Mesendoderm (in vitro differentiated cells): ENCODE data around the gene ERC2.

ENCODE experiments used
- DNase-seq: peaks from one replicate; pipeline ENCODE4 v3.0.0; 2013
- H2AK5ac ChIP-seq: 2 replicates; pipeline ENCODE4 v1.6.1; 2013; ENCODE audit warnings: low read length, inconsistent platforms
- H2BK120ac ChIP-seq: 2 replicates; pipeline ENCODE4 v1.6.1; 2013; ENCODE audit warnings: low read depth, mild to moderate bottlenecking, low read length, moderate library complexity, mixed read lengths
- H2BK15ac ChIP-seq: replicated peaks from 2 replicates; pipeline ENCODE4 v1.6.1; 2013; ENCODE audit warnings: low read depth, mild to moderate bottlenecking, moderate library complexity
- H2BK5ac ChIP-seq: 2 replicates; pipeline ENCODE4 v1.6.1; 2013; ENCODE audit warnings: low read length, inconsistent platforms
- H3K18ac ChIP-seq: 2 replicates; pipeline ENCODE4 v1.6.1; 2013; ENCODE audit warnings: mild to moderate bottlenecking, low read length, mixed read lengths
- H3K23ac ChIP-seq: one replicate; pipeline ENCODE4 v1.6.1; 2013; ENCODE audit warnings: low read length
- H3K27ac ChIP-seq: 2 replicates; pipeline ENCODE4 v1.5.1; 2013; ENCODE audit warnings: low read depth, mild to moderate bottlenecking, inconsistent platforms, low read length, moderate library complexity
- H3K27me3 ChIP-seq: 2 replicates; pipeline ENCODE4 v1.6.1; 2013; ENCODE audit warnings: low read length, control low read depth, mild to moderate bottlenecking, inconsistent platforms; ENCODE audit not compliant: insufficient read depth, poor library complexity
- H3K36me3 ChIP-seq: 2 replicates; pipeline ENCODE4 v1.6.1; 2013; ENCODE audit warnings: low read length, inconsistent platforms; ENCODE audit not compliant: control insufficient read depth, insufficient read depth
- H3K4ac ChIP-seq: one replicate; pipeline ENCODE4 v1.6.1; 2013; ENCODE audit warnings: low read depth, mild to moderate bottlenecking, low read length, moderate library complexity
- H3K4me1 ChIP-seq: 2 replicates; pipeline ENCODE4 v1.6.1; 2013; ENCODE audit warnings: low read depth, low read length, inconsistent platforms; ENCODE audit not compliant: control insufficient read depth
- H3K4me2 ChIP-seq: 2 replicates; pipeline ENCODE4 v1.6.1; 2013; ENCODE audit warnings: low read length
- H3K4me3 ChIP-seq: 2 replicates; pipeline ENCODE4 v1.5.1; 2013; ENCODE audit warnings: mild to moderate bottlenecking, low read length
- H3K56ac ChIP-seq: one replicate; pipeline ENCODE4 v1.6.1; 2013; ENCODE audit warnings: low read length
- H3K79me1 ChIP-seq: 2 replicates; pipeline ENCODE4 v1.6.1; 2013; ENCODE audit warnings: low read length, inconsistent platforms
- H3K79me2 ChIP-seq: 2 replicates; pipeline ENCODE4 v1.6.1; 2013; ENCODE audit warnings: mild to moderate bottlenecking, low read length; ENCODE audit not compliant: control insufficient read depth, insufficient read depth
- H3K9ac ChIP-seq: 2 replicates; pipeline ENCODE4 v1.6.1; 2013; ENCODE audit warnings: low read length, inconsistent platforms
- H4K5ac ChIP-seq: one replicate; pipeline ENCODE4 v1.6.1; 2013; ENCODE audit warnings: low read length
- H4K8ac ChIP-seq: one replicate; pipeline ENCODE4 v1.6.1; 2013; ENCODE audit warnings: low read depth, mild to moderate bottlenecking, control low read depth, low read length, moderate library complexity
- WGBS: extraction: QIAGEN DNeasy Blood & Tissue Kit; methylation state at CpG from one replicate; pipeline ENCODE4 v1.1.7; 2013; ENCODE audit warnings: low lambda C conversion rate, missing lambda C conversion rate; ENCODE audit not compliant: insufficient coverage; ENCODE audit errors: extremely low coverage; 5-methylcytosine and 5-hydroxymethylcytosine counted together

ERC2 gene

GRCh38 chr3:55795746-55796145, 672.5 kb downstream of the ERC2 start:
- H2AK5ac ChIP-seq: no peak overlapping the region
- no peak overlapping the region for H4K5ac ChIP-seq
- no peak overlapping the region for H3K4me3 ChIP-seq
- no peak overlapping the region for H3K56ac ChIP-seq
- H2BK5ac ChIP-seq: no peak overlapping the region
- H3K27ac ChIP-seq: no peak overlapping the region
- H3K79me1 ChIP-seq: no peaks in the 10 kb centered on the region
- H2BK120ac ChIP-seq: no peak overlapping the region
- no peak overlapping the region for H4K8ac ChIP-seq
- H3K18ac ChIP-seq: no peak overlapping the region
- no peak overlapping the region for H3K23ac ChIP-seq
- H3K36me3 ChIP-seq: no peaks in the 10 kb centered on the region
- no peaks in the 10 kb centered on the region for H3K27me3 ChIP-seq
- DNase-seq: no peak
- WGBS: no CpG with 5 or more reads among the region's 1 CpG
- no peak overlapping the region for H3K4ac ChIP-seq
- H3K4me2 ChIP-seq: no peak overlapping the region
- H3K4me1 ChIP-seq: no peaks in the 10 kb centered on the region
- no peak overlapping the region for H3K9ac ChIP-seq
- H3K79me2 ChIP-seq: no peaks in the 10 kb centered on the region
- H2BK15ac ChIP-seq: no peak overlapping the region

DNA sequence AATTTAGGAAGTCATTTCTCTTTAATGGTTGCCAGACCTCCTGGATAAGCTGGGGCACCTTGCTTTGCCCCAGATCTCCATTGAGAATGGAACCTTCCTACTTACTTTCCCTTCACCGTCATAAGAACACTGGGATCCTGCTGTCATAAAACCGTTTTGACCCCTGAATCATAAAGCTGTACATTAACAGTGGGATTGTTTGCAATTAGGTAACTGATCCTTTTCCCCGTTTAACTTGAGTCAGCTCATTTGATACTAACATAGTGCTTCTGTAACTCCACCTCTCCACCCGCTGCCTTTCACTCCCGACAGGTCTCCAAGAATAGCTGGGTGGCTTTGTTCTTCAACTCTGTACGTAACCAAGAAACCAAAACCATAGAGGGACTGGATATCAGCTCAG, 673.0 kb downstream of the ERC2 start:
- Histone ChIP-seq H3K79me2 (no peaks in the 10 kb centered on the region), H3K79me1 (no peaks in the 10 kb centered on the region), H3K4me2 (no peak overlapping the region), H2BK15ac (no peak overlapping the region), H3K27ac (no peak overlapping the region), H3K56ac (peak overlapping the region; percentile 5), H2AK5ac (peak overlapping the region; percentile 6), H2BK120ac (no peak overlapping the region), H3K4ac (no peak overlapping the region), H2BK5ac (no peak overlapping the region), H3K23ac (no peak overlapping the region), H3K36me3 (no peaks in the 10 kb centered on the region), H4K8ac (no peak overlapping the region), H3K9ac (no peak overlapping the region), H4K5ac (no peak overlapping the region), H3K4me1 (peaks cover 2% of the 10 kb centered on the region), H3K27me3 (no peaks in the 10 kb centered on the region), H3K18ac (no peak overlapping the region), H3K4me3 (no peak overlapping the region)
- DNase-seq: no peak
- WGBS: no CpG with 5 or more reads among the region's 6 CpGs

DNA sequence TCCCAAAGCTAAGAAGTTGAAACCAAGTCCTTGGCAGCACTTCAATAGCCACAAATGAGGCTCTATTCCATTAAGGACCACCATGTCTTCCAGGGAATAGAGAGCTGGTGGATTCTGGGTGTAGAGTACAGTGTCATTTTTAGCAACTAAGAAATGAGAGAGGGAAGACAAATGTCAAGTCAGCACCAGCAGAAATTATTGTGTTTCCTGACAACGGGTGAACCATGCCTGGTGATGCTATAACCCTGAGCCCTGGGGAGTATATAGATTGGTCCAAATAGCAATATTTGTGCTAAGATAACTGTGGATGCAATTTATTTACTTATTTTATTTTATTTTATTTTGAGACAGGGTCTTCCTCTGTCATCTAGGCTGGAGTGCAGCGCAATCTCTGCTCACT, 675.5 kb downstream of the ERC2 start:
- no peak overlapping the region for H2AK5ac ChIP-seq
- no peak overlapping the region for H3K4me3 ChIP-seq
- no peak for DNase-seq
- no peak overlapping the region for H3K27ac ChIP-seq
- no peak overlapping the region for H2BK5ac ChIP-seq
- no peak overlapping the region for H3K4ac ChIP-seq
- H3K56ac ChIP-seq: no peak overlapping the region
- no peaks in the 10 kb centered on the region for H3K79me2 ChIP-seq
- H3K79me1 ChIP-seq: no peaks in the 10 kb centered on the region
- no peak overlapping the region for H3K4me2 ChIP-seq
- no peak overlapping the region for H4K5ac ChIP-seq
- H4K8ac ChIP-seq: no peak overlapping the region
- H3K18ac ChIP-seq: no peak overlapping the region
- no peak overlapping the region for H2BK120ac ChIP-seq
- H3K23ac ChIP-seq: no peak overlapping the region
- H3K36me3 ChIP-seq: no peaks in the 10 kb centered on the region
- H2BK15ac ChIP-seq: no peak overlapping the region
- no peak overlapping the region for H3K9ac ChIP-seq
- WGBS: no CpG with 5 or more reads among the region's 2 CpGs
- H3K4me1 ChIP-seq: peaks cover 13% of the 10 kb centered on the region
- no peaks in the 10 kb centered on the region for H3K27me3 ChIP-seq

- no peaks in the 10 kb centered on the region for H3K36me3 ChIP-seq
- WGBS: no CpG with 5 or more reads among the region's 1 CpG
- no peak for DNase-seq
- no peak overlapping the region for H3K9ac ChIP-seq
- no peak overlapping the region for H3K4me3 ChIP-seq
- H3K23ac ChIP-seq: no peak overlapping the region
- peaks cover 13% of the 10 kb centered on the region for H3K4me1 ChIP-seq
- no peak overlapping the region for H2BK5ac ChIP-seq
- no peak overlapping the region for H2BK15ac ChIP-seq
- no peaks in the 10 kb centered on the region for H3K27me3 ChIP-seq
- no peak overlapping the region for H3K56ac ChIP-seq
- H2BK120ac ChIP-seq: no peak overlapping the region
- H3K4me2 ChIP-seq: no peak overlapping the region
- H3K27ac ChIP-seq: no peak overlapping the region
- peak overlapping the region; percentile 2 for H3K18ac ChIP-seq
- no peak overlapping the region for H4K5ac ChIP-seq
- H3K79me1 ChIP-seq: no peaks in the 10 kb centered on the region
- H4K8ac ChIP-seq: no peak overlapping the region
- no peak overlapping the region for H2AK5ac ChIP-seq
- no peaks in the 10 kb centered on the region for H3K79me2 ChIP-seq
- no peak overlapping the region for H3K4ac ChIP-seq
Measured at GRCh38 chr3:55792009-55792408, 676.3 kb downstream of the ERC2 start.

DNA sequence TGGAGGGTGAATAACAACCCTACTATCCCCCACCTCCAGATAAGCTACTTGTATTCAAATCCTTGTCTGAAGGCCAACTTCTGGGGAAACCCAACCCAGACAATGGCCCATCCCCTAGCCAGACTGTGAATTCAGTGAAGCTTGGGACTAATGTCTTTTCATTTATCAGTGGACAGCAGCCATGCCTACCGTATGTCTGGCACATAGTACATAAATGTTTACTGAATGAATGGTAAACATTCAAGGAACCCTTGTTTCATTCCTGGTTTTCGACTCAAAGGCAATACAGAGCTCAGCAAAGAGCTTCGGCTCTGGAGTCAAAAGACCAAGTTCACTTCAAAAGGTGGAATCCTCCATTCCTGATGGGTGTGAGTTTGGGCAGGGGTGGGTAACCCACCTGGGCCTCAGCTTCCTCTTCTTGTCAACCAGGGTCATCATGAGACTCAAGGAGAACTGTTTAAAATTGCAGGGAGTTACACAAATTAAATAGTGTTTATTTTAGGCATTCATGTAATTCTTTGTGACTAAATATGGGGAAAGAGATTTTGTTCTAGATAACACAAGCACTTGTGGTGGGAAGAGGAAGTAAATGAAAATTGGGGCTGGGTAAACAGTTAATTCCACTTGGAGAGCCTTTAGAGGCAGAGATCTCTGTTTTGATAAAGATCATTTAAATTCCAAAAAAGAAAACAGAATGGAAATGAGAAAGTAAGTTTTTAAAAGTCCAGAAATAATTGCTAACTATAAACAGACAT, 677.5 kb downstream of the ERC2 start:
- Histone ChIP-seq H3K18ac (peak overlapping the region; percentile 77), H2AK5ac (no peak overlapping the region), H2BK5ac (peak overlapping the region; percentile 6), H3K4me3 (no peak overlapping the region), H4K5ac (no peak overlapping the region), H2BK120ac (no peak overlapping the region), H3K56ac (no peak overlapping the region), H3K4me2 (no peak overlapping the region), H3K79me1 (no peaks in the 10 kb centered on the region), H2BK15ac (no peak overlapping the region), H3K23ac (no peak overlapping the region), H4K8ac (no peak overlapping the region), H3K27me3 (no peaks in the 10 kb centered on the region), H3K27ac (no peak overlapping the region), H3K4ac (no peak overlapping the region), H3K36me3 (no peaks in the 10 kb centered on the region), H3K79me2 (no peaks in the 10 kb centered on the region), H3K9ac (no peak overlapping the region), H3K4me1 (peaks cover 13% of the 10 kb centered on the region)
- no CpG with 5 or more reads among the region's 3 CpGs for WGBS
- no peak for DNase-seq

GRCh38 chr3:55789516-55789915, 678.8 kb downstream of the ERC2 start:
- Histone ChIP-seq H3K27me3 (no peaks in the 10 kb centered on the region), H4K5ac (no peak overlapping the region), H3K9ac (no peak overlapping the region), H3K79me2 (no peaks in the 10 kb centered on the region), H2BK120ac (no peak overlapping the region), H3K27ac (no peak overlapping the region), H3K79me1 (no peaks in the 10 kb centered on the region), H3K4me2 (no peak overlapping the region), H2AK5ac (no peak overlapping the region), H3K23ac (no peak overlapping the region), H3K56ac (no peak overlapping the region), H3K4me3 (no peak overlapping the region), H3K4me1 (peaks cover 13% of the 10 kb centered on the region), H2BK15ac (no peak overlapping the region), H4K8ac (no peak overlapping the region), H2BK5ac (peak overlapping the region; percentile 72), H3K36me3 (no peaks in the 10 kb centered on the region), H3K4ac (no peak overlapping the region), H3K18ac (no peak overlapping the region)
- WGBS: no CpG with 5 or more reads among the region's 2 CpGs
- peak; percentile 39 for DNase-seq
